Parathyroid adenoma (tissue), 2 donors: Measurements from ENCODE around the gene SPDEF.

Experiments
- H2AFZ ChIP-seq: fragments of 300-600 bp; sonication (generic); one replicate; pipeline ENCODE4 v1.7.0; 2017; ENCODE audit warnings: antibody characterized with exemption, mild to moderate bottlenecking
- H3K27ac ChIP-seq: fragments of 300-600 bp; sonication (generic); one replicate; pipeline ENCODE4 v1.7.0; 2017
- H3K27me3 ChIP-seq: fragments of 300-600 bp; sonication (generic); one replicate; pipeline ENCODE4 v1.7.0; 2017; ENCODE audit warnings: low read length; ENCODE audit not compliant: control insufficient read depth, insufficient read depth
- H3K36me3 ChIP-seq: fragments of 300-600 bp; sonication (generic); one replicate; pipeline ENCODE4 v1.7.0; 2017; ENCODE audit warnings: low read length; ENCODE audit not compliant: control insufficient read depth, insufficient read depth
- H3K4me1 ChIP-seq: fragments of 300-600 bp; sonication (generic); one replicate; pipeline ENCODE4 v1.7.0; 2017; ENCODE audit warnings: control low read depth
- H3K4me2 ChIP-seq: fragments of 300-600 bp; sonication (generic); one replicate; pipeline ENCODE4 v1.7.0; 2017; ENCODE audit warnings: low read length
- H3K4me3 ChIP-seq: fragments of 300-600 bp; sonication (generic); one replicate; pipeline ENCODE4 v1.7.0; 2017; ENCODE audit warnings: low read depth, low read length
- H3K79me2 ChIP-seq: fragments of 300-600 bp; sonication (generic); one replicate; pipeline ENCODE4 v1.7.0; 2017; ENCODE audit warnings: control low read depth
- H3K9ac ChIP-seq: fragments of 300-600 bp; sonication (generic); one replicate; pipeline ENCODE4 v1.7.0; 2017; ENCODE audit warnings: mild to moderate bottlenecking
- H3K9me3 ChIP-seq: fragments of 300-600 bp; sonication (generic); one replicate; pipeline ENCODE4 v1.7.0; 2017; ENCODE audit warnings: low read length; ENCODE audit not compliant: control insufficient read depth
- TF ChIP-seq, protein P1 (sequence below): fragments of 300-600 bp; sonication (generic); IDR thresholded peaks from one replicate; pipeline ENCODE4 v1.7.0; 2017; ENCODE audit warnings: antibody characterized with exemption, mild to moderate bottlenecking
- donor health status: primary hyperparathyroidism.

Gene SPDEF

DNA sequence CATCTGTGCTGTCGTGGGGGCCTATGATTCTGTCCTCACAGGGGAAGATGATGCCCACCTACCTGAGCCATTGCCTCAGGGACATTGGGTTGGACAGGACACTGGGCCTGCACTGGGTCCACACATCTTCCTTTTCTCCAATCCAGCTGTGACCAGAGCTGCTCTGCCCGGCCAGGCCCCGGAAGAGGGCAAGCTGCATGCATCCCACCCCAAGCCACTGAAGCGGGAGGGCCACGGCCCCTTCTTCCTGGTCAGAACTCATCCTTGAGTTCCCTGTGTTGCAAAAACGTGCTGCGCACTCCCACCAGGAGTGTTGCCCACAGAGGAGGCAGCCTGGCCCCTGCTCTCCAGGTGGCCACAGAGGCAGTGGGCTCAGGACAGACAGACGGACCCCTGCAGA, 38.2 kb downstream of the SPDEF start:
- no peaks in the 10 kb centered on the region for H3K4me1 ChIP-seq
- H3K9me3 ChIP-seq = no peaks in the 10 kb centered on the region
- no peak overlapping the region for H3K27ac ChIP-seq
- H3K4me3 ChIP-seq = no peak overlapping the region
- TF ChIP-seq, protein P1, sequence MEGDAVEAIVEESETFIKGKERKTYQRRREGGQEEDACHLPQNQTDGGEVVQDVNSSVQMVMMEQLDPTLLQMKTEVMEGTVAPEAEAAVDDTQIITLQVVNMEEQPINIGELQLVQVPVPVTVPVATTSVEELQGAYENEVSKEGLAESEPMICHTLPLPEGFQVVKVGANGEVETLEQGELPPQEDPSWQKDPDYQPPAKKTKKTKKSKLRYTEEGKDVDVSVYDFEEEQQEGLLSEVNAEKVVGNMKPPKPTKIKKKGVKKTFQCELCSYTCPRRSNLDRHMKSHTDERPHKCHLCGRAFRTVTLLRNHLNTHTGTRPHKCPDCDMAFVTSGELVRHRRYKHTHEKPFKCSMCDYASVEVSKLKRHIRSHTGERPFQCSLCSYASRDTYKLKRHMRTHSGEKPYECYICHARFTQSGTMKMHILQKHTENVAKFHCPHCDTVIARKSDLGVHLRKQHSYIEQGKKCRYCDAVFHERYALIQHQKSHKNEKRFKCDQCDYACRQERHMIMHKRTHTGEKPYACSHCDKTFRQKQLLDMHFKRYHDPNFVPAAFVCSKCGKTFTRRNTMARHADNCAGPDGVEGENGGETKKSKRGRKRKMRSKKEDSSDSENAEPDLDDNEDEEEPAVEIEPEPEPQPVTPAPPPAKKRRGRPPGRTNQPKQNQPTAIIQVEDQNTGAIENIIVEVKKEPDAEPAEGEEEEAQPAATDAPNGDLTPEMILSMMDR = no peak
- no peak overlapping the region for H3K4me2 ChIP-seq
- no peaks in the 10 kb centered on the region for H3K27me3 ChIP-seq
- no peak overlapping the region for H2AFZ ChIP-seq
- H3K79me2 ChIP-seq = no peaks in the 10 kb centered on the region
- no peaks in the 10 kb centered on the region for H3K36me3 ChIP-seq
- H3K9ac ChIP-seq = no peak overlapping the region

- Histone ChIP-seq H3K4me3 (no peak overlapping the region), H3K4me2 (no peak overlapping the region), H3K9ac (no peak overlapping the region), H3K27me3 (no peaks in the 10 kb centered on the region), H3K4me1 (no peaks in the 10 kb centered on the region), H2AFZ (no peak overlapping the region), H3K36me3 (no peaks in the 10 kb centered on the region), H3K79me2 (no peaks in the 10 kb centered on the region), H3K27ac (no peak overlapping the region), H3K9me3 (no peaks in the 10 kb centered on the region)
- TF ChIP-seq, protein P1 = no peak
Observed at GRCh38 chr6:34517461-34517881, 38.7 kb downstream of the SPDEF start.

GRCh38 chr6:34516391-34517324, 39.5 kb downstream of the SPDEF start:
- Histone ChIP-seq H3K36me3 (no peaks in the 10 kb centered on the region), H3K9me3 (no peaks in the 10 kb centered on the region), H3K27ac (no peak overlapping the region), H3K27me3 (no peaks in the 10 kb centered on the region), H3K4me3 (no peak overlapping the region), H3K4me1 (no peaks in the 10 kb centered on the region), H2AFZ (no peak overlapping the region), H3K9ac (no peak overlapping the region), H3K4me2 (no peak overlapping the region), H3K79me2 (no peaks in the 10 kb centered on the region)
- TF ChIP-seq, protein P1 = no peak

- H3K4me1 ChIP-seq = no peaks in the 10 kb centered on the region
- H3K79me2 ChIP-seq = no peaks in the 10 kb centered on the region
- H3K4me3 ChIP-seq = no peak overlapping the region
- H2AFZ ChIP-seq = no peak overlapping the region
- H3K4me2 ChIP-seq = no peak overlapping the region
- H3K36me3 ChIP-seq = no peaks in the 10 kb centered on the region
- H3K27me3 ChIP-seq = no peaks in the 10 kb centered on the region
- H3K27ac ChIP-seq = no peak overlapping the region
- H3K9ac ChIP-seq = no peak overlapping the region
- TF ChIP-seq, protein P1 = no peak
- no peaks in the 10 kb centered on the region for H3K9me3 ChIP-seq
Observed at GRCh38 chr6:34515473-34516387, 40.4 kb downstream of the SPDEF start.
